Suppressor macrophage treated with lipopolysaccharide for 4 hours (primary cell): ENCODE measurements around the gene MYRFL.
"Not testable (repeated sequence)": the region's sequence is repeated elsewhere in the genome, so short reads cannot be mapped to it uniquely, and the experiment has no call there.

Source experiments
- DNase-seq: peaks from one replicate; pipeline ENCODE4 v3.0.0-alpha.2; 2020

The MYRFL gene

DNA sequence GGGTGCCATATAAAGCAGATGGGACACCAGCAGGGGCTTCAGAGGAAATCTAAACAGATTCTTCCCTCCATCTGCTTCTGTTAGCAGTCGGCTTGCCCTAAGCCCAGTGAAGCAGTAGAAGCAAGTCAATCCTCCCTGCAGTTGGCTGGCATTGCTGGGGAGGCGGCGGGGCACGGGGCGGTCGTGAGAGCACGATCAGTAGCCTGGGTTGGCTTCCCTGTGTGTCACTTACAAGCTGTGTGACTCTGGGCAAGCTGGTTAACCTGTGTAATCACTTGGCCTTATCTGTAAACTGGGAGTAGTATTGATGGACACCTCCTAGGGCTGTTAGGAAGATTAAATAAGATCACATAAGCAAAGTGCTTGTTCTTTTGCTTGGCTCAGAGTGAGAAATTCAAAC lies 19.4 kb downstream of the MYRFL start:
- no peak for DNase-seq

GRCh38 chr12:69844836-69845235 lies 19.8 kb downstream of the MYRFL start:
- DNase-seq, result no peak

DNA sequence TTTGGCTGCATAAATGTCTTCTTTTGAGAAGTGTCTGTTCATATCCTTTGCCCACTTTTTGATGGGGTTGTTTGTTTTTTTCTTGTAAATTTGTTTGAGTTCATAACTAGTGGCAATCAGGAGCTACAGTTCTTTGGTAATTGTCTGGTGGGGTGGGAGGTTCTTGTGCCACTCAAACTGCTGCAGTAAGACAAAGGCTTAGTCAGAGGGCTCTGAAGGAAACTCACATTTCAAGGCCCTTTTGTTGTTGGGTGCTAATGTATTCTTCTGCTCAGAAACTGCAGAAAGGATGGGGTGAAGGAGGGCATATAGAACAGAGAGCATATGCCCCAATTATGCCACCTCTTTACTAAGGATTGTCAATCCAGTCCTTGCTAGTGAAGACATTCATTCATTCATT lies 21.9 kb downstream of the MYRFL start:
- DNase-seq, result no peak

DNA sequence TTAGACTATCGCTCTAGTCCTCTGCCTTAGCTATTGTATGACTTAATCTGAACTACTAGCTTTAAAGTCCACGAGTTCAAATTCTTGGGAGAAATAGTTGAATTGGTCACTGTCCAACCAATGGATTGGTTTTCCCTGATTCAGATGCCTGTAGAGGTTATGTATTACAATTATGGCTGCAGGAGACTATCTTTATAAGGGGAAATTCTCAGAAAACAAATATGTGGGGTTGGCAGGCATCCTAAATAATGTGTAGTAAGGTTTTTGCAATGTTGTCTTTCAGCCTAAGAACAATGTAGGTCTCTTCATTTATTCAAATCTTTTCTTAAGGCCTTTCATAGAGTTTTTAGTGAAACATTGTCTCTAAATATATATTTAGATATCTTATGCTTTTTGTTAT lies 26.9 kb downstream of the MYRFL start:
- DNase-seq, result no peak

- not testable (repeated sequence) for DNase-seq
Observed at GRCh38 chr12:69853176-69853961, 28.3 kb downstream of the MYRFL start.

- DNase-seq, result no peak
Observed at GRCh38 chr12:69866698-69867097, 41.7 kb downstream of the MYRFL start.

- DNase-seq, result no peak
Observed at GRCh38 chr12:69868695-69869094, 43.7 kb downstream of the MYRFL start.

DNA sequence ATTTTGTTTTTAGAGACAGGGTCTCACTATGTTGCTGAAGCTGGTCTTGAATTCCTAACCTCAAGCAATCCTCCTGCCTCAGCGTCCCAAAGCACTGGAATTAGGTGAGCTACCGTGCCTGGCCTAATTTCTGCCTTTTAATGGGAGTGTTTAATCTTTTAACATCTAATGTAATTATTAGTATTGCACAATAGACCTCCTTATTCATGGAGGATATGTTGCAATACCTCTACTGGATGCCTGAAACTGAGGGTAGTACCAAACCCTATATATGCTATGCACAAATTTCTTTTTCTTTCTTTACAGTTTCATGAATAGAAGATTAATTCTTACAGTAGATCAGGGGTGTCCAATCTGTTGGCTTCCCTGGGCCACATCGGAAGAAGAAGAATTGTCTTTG lies 47.8 kb downstream of the MYRFL start:
- peak; percentile 10 for DNase-seq

- DNase-seq, result no peak
Observed at GRCh38 chr12:69873429-69873828, 48.4 kb downstream of the MYRFL start.

GRCh38 chr12:69874606-69875005 lies 49.6 kb downstream of the MYRFL start:
- no peak for DNase-seq

DNA sequence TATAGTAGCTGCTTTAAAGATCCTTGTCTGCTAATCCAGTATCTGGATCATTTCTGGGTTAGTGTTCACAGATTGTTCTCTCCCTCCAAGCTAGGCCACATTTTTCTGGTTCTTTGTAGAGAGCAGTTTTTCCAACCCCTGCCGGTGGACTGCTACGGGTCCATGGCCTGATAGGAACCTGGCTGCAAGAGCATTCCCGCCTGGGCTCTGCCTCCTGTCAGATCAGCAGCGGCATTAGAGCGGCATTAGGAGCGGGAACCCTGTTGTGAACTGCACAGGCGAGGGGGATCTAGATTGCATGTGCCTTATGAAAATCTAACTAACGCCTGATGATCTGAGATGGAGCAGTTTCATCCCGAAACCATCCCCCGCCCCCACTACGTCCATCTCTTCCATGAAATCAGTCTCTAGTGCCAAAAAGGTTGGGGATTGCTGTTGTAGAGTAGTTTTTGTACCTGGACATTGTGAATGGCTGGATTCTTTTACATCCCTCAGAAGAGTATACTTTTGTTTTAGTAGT lies 50.4 kb downstream of the MYRFL start:
- no peak for DNase-seq

GRCh38 chr12:69879007-69879960 lies 54.3 kb downstream of the MYRFL start:
- DNase-seq, result peak; percentile 83

DNA sequence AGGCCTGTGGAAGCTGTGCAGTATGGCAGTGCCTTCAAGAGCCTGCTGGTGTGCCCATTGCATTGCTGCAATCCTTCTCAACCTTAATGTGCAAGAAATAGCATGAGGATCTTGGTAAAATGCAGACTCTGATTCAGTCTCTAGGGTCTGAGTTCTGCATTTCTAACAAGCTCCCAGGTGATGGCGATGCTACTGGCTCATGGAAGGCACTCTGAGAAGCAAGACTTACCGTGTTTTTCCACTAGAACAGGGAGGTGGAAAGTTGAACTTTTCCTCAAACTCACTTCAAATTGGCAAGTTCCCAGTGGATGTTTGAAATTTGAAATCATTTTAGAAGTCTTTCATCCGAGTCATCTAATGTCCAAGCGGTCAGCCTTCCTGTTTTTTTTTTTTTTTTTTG lies 55.5 kb downstream of the MYRFL start:
- no peak for DNase-seq

- DNase-seq, result no peak
Observed at GRCh38 chr12:69881771-69882170, 56.7 kb downstream of the MYRFL start.

DNA sequence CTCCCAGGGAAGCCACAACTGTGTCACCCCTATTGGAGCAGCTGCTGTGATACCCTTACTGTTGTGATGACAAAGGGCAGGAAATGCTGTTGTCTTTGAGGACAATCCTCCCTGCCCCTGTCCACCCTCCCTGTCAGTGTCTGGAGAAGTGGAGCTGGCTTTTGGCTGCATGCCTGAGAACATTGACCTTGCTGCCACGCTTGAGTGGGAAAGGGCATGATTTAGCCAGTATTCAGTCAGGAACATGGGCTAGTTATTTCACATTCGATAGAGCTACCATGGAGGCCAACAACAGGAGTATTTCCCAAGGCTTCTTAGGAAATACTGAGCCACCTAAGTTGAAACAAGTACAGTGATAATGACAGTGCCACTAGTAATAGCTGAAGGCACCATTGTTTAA lies 59.4 kb downstream of the MYRFL start:
- DNase-seq, result no peak

GRCh38 chr12:69885658-69886057 lies 60.6 kb downstream of the MYRFL start:
- DNase-seq, result peak; percentile 44

GRCh38 chr12:69886109-69886508 lies 61.1 kb downstream of the MYRFL start:
- no peak for DNase-seq

GRCh38 chr12:69886715-69887114 lies 61.7 kb downstream of the MYRFL start:
- no peak for DNase-seq

- no peak for DNase-seq
Observed at GRCh38 chr12:69888901-69889300, 63.9 kb downstream of the MYRFL start.

GRCh38 chr12:69894800-69895383 lies 69.9 kb downstream of the MYRFL start:
- no peak for DNase-seq

DNA sequence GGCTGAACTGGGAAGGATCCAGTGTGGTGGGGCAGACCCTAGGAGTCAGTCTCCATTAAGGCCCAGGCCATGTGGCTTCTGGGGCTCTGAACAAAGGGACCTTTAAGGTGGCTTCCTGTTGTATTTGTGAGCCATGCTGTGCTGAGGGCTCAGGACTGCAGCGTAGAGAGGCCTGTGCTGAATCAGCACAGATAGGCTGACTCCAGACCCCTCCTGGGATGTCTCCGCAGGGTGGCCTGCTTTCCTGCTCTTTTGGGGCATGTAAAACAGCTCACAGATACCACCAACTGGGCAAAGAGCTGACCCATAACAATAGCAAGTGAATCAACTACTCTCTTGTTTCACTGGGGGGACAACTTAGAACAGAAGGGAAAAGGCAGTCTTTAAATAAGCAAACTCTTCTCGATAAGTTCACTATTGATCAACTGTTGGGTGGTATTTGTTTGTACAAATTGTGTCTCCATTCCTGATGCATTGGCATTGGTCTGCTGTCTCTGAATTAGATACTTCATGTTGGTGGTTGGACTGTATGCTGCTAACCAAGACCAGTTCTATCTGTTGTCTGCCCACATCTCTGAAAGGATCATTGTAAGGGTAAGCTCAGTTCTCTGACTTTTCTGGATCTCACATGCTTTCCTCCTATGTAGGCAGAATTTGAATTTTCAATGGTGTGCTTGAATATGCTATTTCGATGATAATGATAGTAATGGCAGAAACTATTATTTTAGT lies 71.8 kb downstream of the MYRFL start:
- no peak for DNase-seq

GRCh38 chr12:69897744-69898143 lies 72.7 kb downstream of the MYRFL start:
- DNase-seq, result no peak

GRCh38 chr12:69898236-69898635 lies 73.2 kb downstream of the MYRFL start:
- no peak for DNase-seq
